GM21576 (cell line): ENCODE results near the gene PLEKHS1.

Experiments used
- ATAC-seq: cut with Tn5 transposase; IDR thresholded peaks from one replicate; pipeline ENCODE4 v1.9.1; 2021; ENCODE audit warnings: mild to moderate bottlenecking, moderate library complexity; ENCODE audit not compliant: unreplicated experiment

PLEKHS1 gene

DNA sequence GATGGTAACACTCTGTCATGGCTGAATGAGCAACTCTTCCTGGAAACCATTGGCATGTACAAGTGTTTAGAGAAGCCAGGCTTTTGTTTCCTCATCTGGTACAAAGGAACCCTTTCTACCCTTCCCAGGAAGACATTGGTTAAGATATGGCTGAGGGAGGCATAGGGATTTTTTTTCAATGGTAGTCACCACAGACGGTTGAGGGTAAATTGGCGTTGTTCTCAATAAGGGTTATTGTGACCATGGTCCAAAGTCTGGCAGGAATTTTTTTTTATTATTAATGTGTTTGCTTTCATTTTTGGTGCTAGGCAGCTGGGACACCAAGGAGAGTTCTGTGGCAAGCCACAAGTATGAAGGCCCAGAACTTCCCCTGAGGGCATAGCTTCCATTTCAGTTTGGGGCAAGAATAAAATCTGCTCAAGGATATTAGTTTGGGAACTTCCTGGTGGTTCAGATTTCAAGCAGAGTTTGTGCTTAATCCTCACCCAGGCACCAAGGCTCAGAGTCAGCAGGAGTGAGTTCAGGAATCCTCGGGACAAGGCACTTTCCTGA is at the start of gene PLEKHS1:
Gene PLEKHS1 (plus strand): TSS at position 502 of the 552 bp plus-strand sequence. CDS start 3,596 bp downstream, outside the sequence.
- no peak for ATAC-seq

DNA sequence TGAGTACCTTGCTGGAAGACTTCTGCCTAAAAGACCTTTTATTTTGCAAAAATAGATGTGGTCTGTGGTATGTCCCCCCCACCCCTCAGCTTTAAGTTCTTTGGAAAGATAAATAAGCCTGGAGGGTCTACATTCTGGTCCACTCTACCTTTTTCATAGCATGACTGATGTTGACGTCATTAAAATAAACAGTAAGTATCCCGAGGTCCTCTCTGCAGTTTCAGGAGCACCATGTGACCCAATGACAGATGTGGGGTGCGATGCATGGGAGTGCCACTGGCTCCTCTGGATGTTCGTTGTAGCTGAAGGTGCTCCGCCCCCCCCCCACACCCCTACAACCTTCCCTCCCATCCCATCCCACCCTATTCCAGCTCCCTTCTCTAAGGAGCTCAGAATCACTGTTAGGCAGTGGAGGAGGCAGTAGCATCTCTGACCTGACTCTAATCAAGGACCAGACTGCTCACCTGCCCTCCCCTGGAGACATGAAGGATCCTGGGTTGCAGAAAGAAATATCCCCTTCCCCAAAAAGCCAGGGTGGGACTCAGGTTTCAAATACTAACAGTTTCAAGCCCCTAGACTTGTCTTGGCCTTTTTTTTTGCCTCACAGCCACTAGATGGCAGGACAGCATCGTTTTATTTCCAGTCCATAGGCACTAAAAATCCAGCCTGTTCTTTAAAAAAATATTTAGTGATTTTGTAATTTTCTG is 46.7 kb upstream of the PLEKHS1 start:
- ATAC-seq, result peak; percentile 56

DNA sequence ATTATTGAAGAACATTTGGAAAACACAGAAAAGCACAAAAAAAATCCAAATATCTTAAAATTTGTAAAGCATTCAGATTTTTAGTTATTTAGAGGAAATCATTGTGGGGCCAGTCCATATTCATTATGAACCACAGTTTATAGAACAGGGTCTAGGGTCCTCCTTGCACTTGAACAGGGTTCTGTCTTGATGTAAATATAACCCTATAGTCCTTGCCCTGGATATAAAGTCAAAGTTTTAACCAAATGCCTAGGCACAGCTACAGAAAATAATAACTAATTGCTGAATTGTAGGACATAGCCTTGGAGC is 46.2 kb upstream of the PLEKHS1 start:
- no peak for ATAC-seq

- ATAC-seq, result no peak
Observed at GRCh38 chr10:113706623-113707022, 44.9 kb upstream of the PLEKHS1 start.

- no peak for ATAC-seq
Observed at GRCh38 chr10:113708640-113709039, 42.8 kb upstream of the PLEKHS1 start.

DNA sequence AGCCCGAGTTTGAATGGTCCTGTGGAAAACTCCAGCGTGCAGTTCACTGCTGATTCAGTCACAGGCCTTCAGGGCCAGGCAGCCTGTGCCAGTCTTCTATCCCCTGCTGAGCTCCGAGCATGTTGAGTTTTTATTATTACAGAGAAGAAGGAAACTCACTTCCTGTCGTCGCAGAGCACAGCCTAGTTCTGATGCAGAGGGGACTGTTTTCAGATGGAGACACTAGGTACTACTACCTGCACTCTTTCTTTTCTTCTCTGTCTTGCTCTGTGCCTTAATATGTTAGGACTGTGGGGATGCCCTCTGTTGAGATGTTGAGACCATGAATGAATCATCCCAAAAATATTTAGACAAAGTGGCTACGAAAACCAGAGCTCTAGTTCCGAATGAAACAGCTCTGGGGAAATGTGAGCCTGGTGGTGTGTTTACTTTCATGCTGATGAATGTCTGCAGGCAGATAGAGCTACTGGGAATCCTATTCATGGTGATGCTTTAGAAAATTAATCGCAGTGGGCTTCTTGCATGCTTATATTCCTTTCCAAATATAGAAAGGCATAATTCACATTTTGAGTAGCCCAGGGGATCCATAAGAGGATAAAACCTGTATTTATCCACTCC is 42.2 kb upstream of the PLEKHS1 start:
- no peak for ATAC-seq

- no peak for ATAC-seq
Observed at GRCh38 chr10:113711142-113711541, 40.3 kb upstream of the PLEKHS1 start.

GRCh38 chr10:113712024-113712423 is 39.5 kb upstream of the PLEKHS1 start:
- no peak for ATAC-seq

DNA sequence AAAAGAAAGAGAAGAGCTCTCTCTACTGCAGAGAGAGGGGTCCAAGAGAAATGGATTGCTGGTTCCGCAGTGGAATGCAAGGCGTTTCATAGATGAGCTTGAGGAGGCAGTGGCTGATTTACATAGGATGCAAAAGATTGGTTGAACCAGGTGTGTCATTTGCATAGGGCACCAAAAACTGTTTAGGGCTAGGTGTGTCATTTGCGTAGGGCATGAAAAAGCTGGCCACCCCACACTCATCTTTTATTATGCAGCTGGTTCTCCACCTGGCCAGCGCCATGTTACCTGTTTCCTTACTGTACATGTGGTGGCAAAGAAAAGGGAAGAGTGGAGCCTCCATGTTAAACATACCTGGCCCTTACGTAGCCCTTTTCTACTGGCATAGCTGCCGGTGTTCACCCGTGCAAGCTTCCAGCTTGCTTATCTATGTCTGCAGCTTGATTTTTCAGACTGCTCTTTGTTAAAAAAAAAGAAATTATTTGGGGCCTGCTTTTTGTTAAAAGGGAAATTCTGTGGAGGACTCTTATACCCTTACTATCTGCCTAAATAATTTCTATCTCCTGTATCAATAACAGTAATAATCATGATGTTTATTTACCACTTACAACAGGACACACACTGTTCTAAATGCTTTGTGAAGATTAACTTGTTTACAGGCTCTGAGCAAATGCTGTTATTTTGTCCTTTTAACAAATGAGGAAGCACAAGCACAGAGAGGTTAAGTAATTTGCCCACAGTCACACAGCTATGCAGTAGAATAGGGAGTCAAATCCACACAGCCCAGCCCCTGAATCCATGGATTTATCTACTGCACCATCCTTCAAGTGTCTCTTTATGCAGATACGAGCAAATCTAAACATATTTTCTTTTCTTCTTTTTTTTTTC is 38.5 kb upstream of the PLEKHS1 start:
- no peak for ATAC-seq

- ATAC-seq, result no peak
Observed at GRCh38 chr10:113713640-113713982, 37.9 kb upstream of the PLEKHS1 start.

- ATAC-seq, result no peak
Observed at GRCh38 chr10:113716109-113716910, 35.2 kb upstream of the PLEKHS1 start.

GRCh38 chr10:113718969-113719822 is 32.3 kb upstream of the PLEKHS1 start:
- ATAC-seq, result no peak

GRCh38 chr10:113720386-113720785 is 31.1 kb upstream of the PLEKHS1 start:
- no peak for ATAC-seq

- no peak for ATAC-seq
Observed at GRCh38 chr10:113732160-113732881, 19.2 kb upstream of the PLEKHS1 start.

DNA sequence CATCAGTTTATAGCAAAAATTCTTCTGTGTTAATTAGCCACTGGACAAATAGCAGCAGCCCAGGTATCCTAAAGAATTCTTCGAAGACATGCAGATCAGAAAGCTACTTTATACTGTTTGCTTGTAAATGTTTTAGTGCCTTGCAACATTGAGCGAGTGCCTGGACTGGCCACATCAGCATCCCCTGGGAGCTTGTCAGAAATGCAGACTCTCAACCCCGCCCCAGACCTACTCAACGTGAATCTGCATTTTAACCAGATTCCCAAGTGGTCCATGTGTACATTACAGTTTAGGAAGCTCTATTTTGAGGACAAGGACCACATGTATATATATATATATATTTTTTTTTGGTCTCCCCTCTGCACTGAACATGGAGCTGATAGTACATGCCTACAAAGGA is 18.5 kb upstream of the PLEKHS1 start:
- ATAC-seq, result no peak

- no peak for ATAC-seq
Observed at GRCh38 chr10:113733635-113734034, 17.8 kb upstream of the PLEKHS1 start.

DNA sequence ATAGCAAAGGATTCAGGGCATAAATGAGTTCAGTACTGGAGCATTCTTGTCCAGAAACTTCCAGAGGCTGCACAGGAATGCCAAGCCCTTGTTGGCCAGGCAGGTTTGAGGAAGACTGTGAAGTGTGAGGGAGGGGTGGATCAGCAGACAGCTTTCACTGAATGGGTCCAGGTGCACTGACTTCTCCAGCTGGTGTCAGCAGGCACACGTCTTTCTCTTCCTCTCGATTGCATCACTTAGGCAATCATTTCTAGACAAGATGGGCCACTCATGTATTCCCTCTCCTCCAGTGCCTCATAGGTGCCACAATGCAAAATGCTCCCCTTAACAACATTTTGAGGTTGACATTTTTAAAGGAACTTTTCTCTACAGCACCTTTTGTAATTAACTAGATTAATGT is 15.6 kb upstream of the PLEKHS1 start:
- ATAC-seq, result no peak

- ATAC-seq, result no peak
Observed at GRCh38 chr10:113736576-113736975, 14.9 kb upstream of the PLEKHS1 start.

DNA sequence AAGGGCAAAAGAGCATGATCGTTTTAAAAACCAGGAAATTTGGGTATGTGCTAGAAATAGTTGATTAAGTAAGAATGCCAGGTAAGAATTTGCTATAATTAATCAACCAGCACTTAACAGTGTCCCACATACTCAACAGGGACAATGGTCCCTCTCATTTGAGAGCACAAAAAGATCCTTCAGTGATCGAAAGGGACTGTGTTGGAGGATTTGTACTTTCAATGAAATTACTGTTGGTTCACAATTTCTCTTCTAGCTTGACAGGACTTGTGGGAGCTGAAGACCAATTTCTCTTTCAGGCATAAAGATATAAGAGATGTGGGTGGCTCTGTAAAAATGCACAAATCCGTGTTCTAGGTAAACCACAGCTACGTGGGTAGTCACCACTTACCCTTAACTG is 12.5 kb upstream of the PLEKHS1 start:
- ATAC-seq, result no peak
